OCI-LY7 (cell line): ENCODE data around the gene MAL.

Experiments
- CTCF ChIP-seq: fragments of 200-600 bp; sonication (generic); conservative IDR thresholded peaks from 2 replicates; pipeline ENCODE4 v1.5.1; 2014; ENCODE audit warnings: mild to moderate bottlenecking, antibody characterized with exemption, low read length, moderate library complexity, mixed read lengths
- EZH2phosphoT487 ChIP-seq: fragments of 200-600 bp; sonication (generic); IDR thresholded peaks from 2 replicates; pipeline ENCODE4 v1.6.1; 2018; ENCODE audit warnings: low read depth, borderline replicate concordance, mild to moderate bottlenecking, mixed run types, antibody characterized with exemption, low read length, moderate library complexity, mixed read lengths

- peak; percentile 88 for TF ChIP-seq CTCF
- no peak for TF ChIP-seq EZH2phosphoT487
Observed at GRCh38 chr2:95022309-95023221, 2.9 kb upstream of the MAL start.
